K562 (cell line): ENCODE data around the gene FMN2. TPM values are rescaled to one million over a fixed set of nuclear protein-coding genes. Genes with fewer than 3 reads are reported as not detected.

ENCODE experiments used
- ATAC-seq: fragments of 200-7000 bp; cut with Tn5 transposase; 3 replicates; pipeline ENCODE4 v1.9.1; 2020; ENCODE audit warnings: moderate library complexity
- BruUV-seq: library from RNA; stranded (reverse); fragments of 400-500 nt; replicated peaks from 2 replicates; lab custom pipeline; 2021; lab: Mats Ljungman, UMichigan
- CTCF ChIA-PET: fragments of 300-600 bp; formaldehyde crosslinking; extraction: SDS; loops from one replicate; lab custom pipeline; 2021; ENCODE audit warnings: low intra/inter-chr PET ratio; lab: Yijun Ruan, JAX
- POLR2A ChIA-PET: fragments of 300-600, 350-650 bp; sonication (Branson Sonifier 250); formaldehyde crosslinking; extraction: SDS; loops from one replicate; lab custom pipeline; 2021; ENCODE audit warnings: antibody characterized with exemption, inconsistent platforms; lab: Yijun Ruan, JAX
- DNase-seq, 4 experiments: peaks; one replicate each; pipeline versions ENCODE4 v3.0.0 to v3.0.0-alpha.2; 2011 to 2018; ENCODE audit warnings: low spot score in 3 of 4, mixed read lengths in 3 of 4; ENCODE audit errors: extremely low read depth in 1 of 4
- FAIRE-seq: peaks from 2 replicates; lab custom pipeline; 2011; peaks lifted over from hg19 to GRCh38; lab: Jason Lieb, UNC
- H2AFZ ChIP-seq: 2 replicates; pipeline ENCODE4 v1.6.0; 2011; ENCODE audit warnings: low read depth, low read length, control low read depth, inconsistent platforms
- H3K27ac ChIP-seq: fragments of 200-600 bp; 3 replicates; pipeline ENCODE4 v1.8.0; 2011; ENCODE audit warnings: low read depth, mild to moderate bottlenecking, control low read depth, inconsistent platforms, low read length, moderate library complexity, mixed read lengths; ENCODE audit errors: extremely low read depth
- H3K27me3 ChIP-seq, 2 experiments: fragments of 300-600 bp in 1 of 2; 2 replicates in 1 of 2; 3 replicates in 1 of 2; pipeline versions ENCODE4 v1.6.0 to v1.8.0; 2011; ENCODE audit warnings: inconsistent platforms in 2 of 2, low read length in 2 of 2, mild to moderate bottlenecking in 1 of 2, mixed read lengths in 1 of 2, moderate library complexity in 1 of 2; ENCODE audit not compliant: control insufficient read depth in 2 of 2, insufficient read depth in 2 of 2
- H3K36me3 ChIP-seq: fragments of 300-600 bp; 3 replicates; pipeline ENCODE4 v1.8.0; 2011; ENCODE audit warnings: mild to moderate bottlenecking, low read length, inconsistent platforms; ENCODE audit not compliant: control insufficient read depth, insufficient read depth
- H3K4me1 ChIP-seq, 2 experiments: fragments of 200-600 bp in 1 of 2; replicated peaks in 1 of 2; 2 replicates in 1 of 2; 3 replicates in 1 of 2; pipeline versions ENCODE4 v1.5.1 to v1.8.0; 2011; ENCODE audit warnings: inconsistent platforms in 2 of 2, low read length in 2 of 2, mild to moderate bottlenecking in 1 of 2, mixed read lengths in 1 of 2, moderate library complexity in 1 of 2; ENCODE audit not compliant: control insufficient read depth in 2 of 2, insufficient read depth in 2 of 2
- H3K4me2 ChIP-seq: 2 replicates; pipeline ENCODE4 v1.6.1; 2011; ENCODE audit warnings: low read length, control low read depth, inconsistent platforms, mixed read lengths; ENCODE audit not compliant: insufficient read depth
- H3K4me3 ChIP-seq: fragments of 200-600 bp; sonication (generic), shearing (Covaris generic); 2 replicates; pipeline ENCODE4 v1.5.1; 2016; ENCODE audit warnings: control low read depth, inconsistent platforms
- H3K79me2 ChIP-seq: fragments of 200-600 bp; 3 replicates; pipeline ENCODE4 v1.8.0; 2011; ENCODE audit warnings: low read length, inconsistent platforms; ENCODE audit not compliant: control insufficient read depth, insufficient read depth
- H3K9ac ChIP-seq, 2 experiments: 2 replicates each; pipeline versions ENCODE4 v1.6.0 to v1.6.1; 2011; ENCODE audit warnings: low read depth in 2 of 2, low read length in 2 of 2, control low read depth in 1 of 2, inconsistent platforms in 1 of 2, mild to moderate bottlenecking in 1 of 2, mixed read lengths in 1 of 2; ENCODE audit not compliant: insufficient read depth in 1 of 2
- H3K9me1 ChIP-seq: one replicate; pipeline ENCODE4 v1.6.0; 2011; ENCODE audit warnings: inconsistent platforms, mild to moderate bottlenecking, low read length, moderate library complexity; ENCODE audit not compliant: control insufficient read depth, insufficient read depth
- H3K9me3 ChIP-seq: replicated peaks from 2 replicates; pipeline ENCODE4 v1.5.1; 2011; ENCODE audit warnings: low read depth, low read length, inconsistent platforms; ENCODE audit not compliant: control insufficient read depth, insufficient read depth
- H4K20me1 ChIP-seq: replicated peaks from 2 replicates; pipeline ENCODE4 v1.6.1; 2011; ENCODE audit warnings: low read length, inconsistent platforms, mixed read lengths; ENCODE audit not compliant: control insufficient read depth, insufficient read depth
- AFF1 ChIP-seq, 2 experiments: fragments of 450-650 bp; IDR thresholded peaks; 2 replicates each; pipeline ENCODE4 v1.6.1; 2018; ENCODE audit warnings: mild to moderate bottlenecking in 2 of 2, low read depth in 1 of 2; ENCODE audit not compliant: partially characterized antibody in 2 of 2
- CREB3 ChIP-seq: fragments of 450-650 bp; conservative IDR thresholded peaks from 2 replicates; pipeline ENCODE4 v1.6.1; 2016; ENCODE audit warnings: missing genetic modification characterization, low read depth, mild to moderate bottlenecking, missing compliant biosample characterization, moderate library complexity
- ELK3 ChIP-seq: fragments of 450-650 bp; formaldehyde crosslinking; IDR thresholded peaks from 2 replicates; pipeline ENCODE4 v1.4.0; 2020; ENCODE audit warnings: mild to moderate bottlenecking
- LEF1 ChIP-seq: fragments of 450-650 bp; IDR thresholded peaks from 2 replicates; pipeline ENCODE4 v1.6.1; 2016; ENCODE audit warnings: mild to moderate bottlenecking
- MAFK ChIP-seq: IDR thresholded peaks from 2 replicates; pipeline ENCODE4 v1.6.1; 2011; ENCODE audit warnings: low read length, improper control_type of control experiment
- PHF20 ChIP-seq: fragments of 450-650 bp; IDR thresholded peaks from 2 replicates; pipeline ENCODE4 v1.6.1; 2018; ENCODE audit not compliant: partially characterized antibody
- ZEB2 ChIP-seq: fragments of 450-650 bp; IDR thresholded peaks from 2 replicates; pipeline ENCODE4 v1.6.1; 2016
- ZFP1 ChIP-seq: fragments of 450-650 bp; formaldehyde crosslinking; IDR thresholded peaks from 2 replicates; pipeline ENCODE4 v1.4.0; 2020; ENCODE audit warnings: mild to moderate bottlenecking, mixed read lengths
- ZNF395 ChIP-seq: fragments of 200-800 bp; sonication (Bioruptor generic); IDR thresholded peaks from 2 replicates; pipeline ENCODE4 v1.6.1; 2017; ENCODE audit warnings: missing genetic modification characterization, missing compliant biosample characterization
- ZNF41 ChIP-seq: fragments of 250-450 bp; sonication (Bioruptor Pico); conservative IDR thresholded peaks from 2 replicates; pipeline ENCODE4 v1.4.0; 2020; ENCODE audit warnings: mild to moderate bottlenecking
- WGBS: fragments of 100-300 bp; shearing (Covaris generic); methylation state at CpG from one replicate; pipeline ENCODE4 v1.1.6; 2016; ENCODE audit warnings: low coverage, mixed read lengths; ENCODE audit not compliant: insufficient coverage; ENCODE audit errors: missing lambda C conversion rate; 5-methylcytosine and 5-hydroxymethylcytosine counted together
- in situ Hi-C: fragments of 300-500 bp; cut with MboI; formaldehyde crosslinking; loops from 4 replicates; pipeline ENCODE4 v1.15.0; 2018; ENCODE audit warnings: inconsistent platforms, mixed read lengths
- intact Hi-C: fragments of 100-400 bp; cut with micrococcal nuclease; formaldehyde crosslinking; loops from 2 replicates; pipeline ENCODE4 v1.14.2; 2022
- polyA plus RNA-seq, 8 experiments: library from polyadenylated mRNA; depleted of rRNA in 4 of 8; stranded (reverse) in 5 of 8; unstranded in 3 of 8; fragments of >200 nt; fragmentation: Nextera tagmentation in 2 of 8; fragmentation: Illumina TruSeq in 1 of 8; extraction: Ambion mirVana in 2 of 8; extraction: Trizol in 1 of 8; gene quantifications; 2 replicates each; pipeline versions ENCODE4 v1.2.1 to v1.2.3, GENCODE V29; 2011 to 2014; ENCODE audit warnings: inconsistent platforms in 1 of 8, missing spikeins in 1 of 8
- total RNA-seq, 7 experiments: library from RNA; depleted of rRNA in 6 of 7; stranded (reverse); fragments of >200 nt in 6 of 7; fragmentation: Illumina TruSeq in 2 of 7; extraction: Trizol in 2 of 7; gene quantifications; 2 replicates each; pipeline versions ENCODE4 v1.2.1 to v1.2.3, GENCODE V29; 2011 to 2021; ENCODE audit warnings: low replicate concordance in 1 of 7

FMN2 gene
- total and polyA plus RNA-seq, 9 of the 15 experiments (the other 6 are each of a cell fraction or from before 2014, with no cell fraction given), result 0.15 to 0.45 (median 0.16) TPM; not detected in 3

- TF ChIP-seq LEF1 (no peak), ZNF395 (no peak), ZFP1 (CRISPR knock-in tag) (no peak), ELK3 (CRISPR knock-in tag) (no peak), CREB3 (tag) (no peak)
Observed at GRCh38 chr1:240486611-240487010, 394.9 kb downstream of the FMN2 start (continued).

GRCh38 chr1:240487493-240487892 lies 395.8 kb downstream of the FMN2 start:
- POLR2A ChIA-PET, result no interaction called here
- no peaks in the 10 kb centered on the region for H3K9me3 ChIP-seq
- 0% methylated on average over 3 of the region's 3 CpGs for WGBS
- no peak for TF ChIP-seq ZEB2
- TF ChIP-seq PHF20, result no peak
- TF ChIP-seq MAFK, result no peak
- no peak for TF ChIP-seq ZNF41
- TF ChIP-seq AFF1 (IDR thresholded peaks at IDR 0.05; ENCODE audit: low read depth in 1 of 2, partially characterized antibody in 2 of 2), result no peak

More at GRCh38 chr1:240487493-240487892, 395.8 kb downstream of the FMN2 start:
- no peak overlapping the region for H3K4me2 ChIP-seq
- no peak overlapping the region for H3K4me3 ChIP-seq
- FAIRE-seq, result peak; percentile 40
- no peak overlapping the region for H3K9ac ChIP-seq
- BruUV-seq, result no TSS peak
- no peak overlapping the region for H3K27ac ChIP-seq
- H2AFZ ChIP-seq, result no peak overlapping the region
- no peaks in the 10 kb centered on the region for H3K79me2 ChIP-seq
- ATAC-seq, result no peak
- H3K27me3 ChIP-seq, result no peaks in the 10 kb centered on the region
- H3K4me1 ChIP-seq, result peaks cover 0 to 2% of the 10 kb centered on the region in 2 experiments; a peak in 4 of 5 replicates
- in situ Hi-C loops, result no loop called here
- no peak for DNase-seq
- no peaks in the 10 kb centered on the region for H3K9me1 ChIP-seq
- H3K36me3 ChIP-seq, result no peaks in the 10 kb centered on the region
- no peaks in the 10 kb centered on the region for H4K20me1 ChIP-seq
- CTCF ChIA-PET, result no interaction called here
- intact Hi-C loops, result no loop called here
